ENCODE data around the gene TK1. TPM values are rescaled to one million over a fixed set of nuclear protein-coding genes. Genes with fewer than 3 reads are reported as not detected.
"Not testable (repeated sequence)": the region's sequence is repeated elsewhere in the genome, so short reads cannot be mapped to it uniquely, and the experiment has no call there.

The TK1 gene
- total RNA-seq, 4 donors from 2014 or later, result 1.0 to 9.1 (median 7.0) TPM

- no peak for DNase-seq (ENCODE audit: low spot score in 2 of 2)
- no peaks in the 10 kb centered on the region for H3K9me3 ChIP-seq
- H3K27ac ChIP-seq, result peak overlapping the region; percentile 72
- H3K4me3 ChIP-seq, result no peak overlapping the region
- TF ChIP-seq POLR2A (IDR thresholded peaks at IDR 0.05), result no peak
- no peak for TF ChIP-seq EP300 (IDR thresholded peaks at IDR 0.05)
- no peak for TF ChIP-seq POLR2AphosphoS5 (IDR thresholded peaks at IDR 0.05)
- peaks cover 68% of the 10 kb centered on the region for H3K4me1 ChIP-seq
- 73% methylated on average over 27 of the region's 28 CpGs for WGBS
- H3K36me3 ChIP-seq, result peaks cover 18% of the 10 kb centered on the region
- H3K27me3 ChIP-seq, result no peaks in the 10 kb centered on the region
Measured at GRCh38 chr17:78174870-78175642, 11.8 kb downstream of the TK1 start.

GRCh38 chr17:78174346-78174869, 12.4 kb downstream of the TK1 start:
- TF ChIP-seq CTCF (IDR thresholded peaks at IDR 0.05) (peak; percentile 32 to 38), EP300 (IDR thresholded peaks at IDR 0.05) (no peak), POLR2A (IDR thresholded peaks at IDR 0.05) (peak in 1 of 2 donors; percentile 17), POLR2AphosphoS5 (IDR thresholded peaks at IDR 0.05) (no peak)
- H3K36me3 ChIP-seq, result peaks cover 18% of the 10 kb centered on the region
- peak overlapping the region; percentile 72 for H3K27ac ChIP-seq
- peak; percentile 87 for DNase-seq (ENCODE audit: low spot score in 2 of 2)
- H3K4me1 ChIP-seq, result peaks cover 75% of the 10 kb centered on the region
- H3K9me3 ChIP-seq, result no peaks in the 10 kb centered on the region
- 32% methylated on average over 12 of the region's 15 CpGs for WGBS
- H3K4me3 ChIP-seq, result no peak overlapping the region
- H3K27me3 ChIP-seq, result no peaks in the 10 kb centered on the region

GRCh38 chr17:78173097-78173715, 13.6 kb downstream of the TK1 start:
- peaks cover 83% of the 10 kb centered on the region for H3K4me1 ChIP-seq
- WGBS, result 23% methylated on average over 4 of the region's 11 CpGs
- DNase-seq (ENCODE audit: low spot score in 2 of 2), result no peak
- H3K36me3 ChIP-seq, result peaks cover 18% of the 10 kb centered on the region
- no peaks in the 10 kb centered on the region for H3K27me3 ChIP-seq
- H3K27ac ChIP-seq, result peak overlapping the region; percentile 72
- TF ChIP-seq POLR2A (IDR thresholded peaks at IDR 0.05), result no peak
- no peak for TF ChIP-seq EP300 (IDR thresholded peaks at IDR 0.05)
- TF ChIP-seq CTCF (IDR thresholded peaks at IDR 0.05), result no peak
- no peak for TF ChIP-seq POLR2AphosphoS5 (IDR thresholded peaks at IDR 0.05)
- peak overlapping the region; percentile 15 for H3K4me3 ChIP-seq
- H3K9me3 ChIP-seq, result no peaks in the 10 kb centered on the region

GRCh38 chr17:78172249-78173051, 14.4 kb downstream of the TK1 start:
- peak overlapping the region; percentile 72 for H3K27ac ChIP-seq
- no peaks in the 10 kb centered on the region for H3K27me3 ChIP-seq
- H3K4me1 ChIP-seq, result peaks cover 87% of the 10 kb centered on the region
- WGBS, result 33% methylated on average over 13 of the region's 19 CpGs
- H3K36me3 ChIP-seq, result peaks cover 18% of the 10 kb centered on the region
- no peaks in the 10 kb centered on the region for H3K9me3 ChIP-seq
- peak in 1 of 2 donors; percentile 67 for DNase-seq (ENCODE audit: low spot score in 2 of 2)
- H3K4me3 ChIP-seq, result peak overlapping the region; percentile 15
- TF ChIP-seq CTCF (IDR thresholded peaks at IDR 0.05) (no peak), POLR2A (IDR thresholded peaks at IDR 0.05) (no peak), POLR2AphosphoS5 (IDR thresholded peaks at IDR 0.05) (no peak)

- H3K4me1 ChIP-seq, result peaks cover 84% of the 10 kb centered on the region
- H3K4me3 ChIP-seq, result peak overlapping the region; percentile 15
- WGBS, result 78% methylated on average over 19 of the region's 19 CpGs
- not testable (repeated sequence) for DNase-seq (ENCODE audit: low spot score in 2 of 2); H3K27me3 ChIP-seq; H3K9me3 ChIP-seq
- H3K36me3 ChIP-seq, result peaks cover 18% of the 10 kb centered on the region
- H3K27ac ChIP-seq, result peak overlapping the region; percentile 72
Measured at GRCh38 chr17:78171591-78172248, 15.1 kb downstream of the TK1 start.

Data from suprapubic skin (tissue), 4 donors.